Natural killer cell (primary cell): ENCODE measurements around the gene MFAP4. TPM values are rescaled to one million over a fixed set of nuclear protein-coding genes. Genes with fewer than 3 reads are reported as not detected.

Experiments used
- ATAC-seq, 3 donors: fragments of 150-1000 bp in 2 of 3; fragments of 200-7000 bp in 1 of 3; cut with Tn5 transposase; 1 replicate in 1 of 3; 2 replicates in 2 of 3; pipeline ENCODE4 v1.10.0; 2021; ENCODE audit warnings: mild to moderate bottlenecking in 2 of 3, moderate library complexity in 2 of 3
- DNase-seq, 2 donors: peaks; one replicate each; pipeline versions ENCODE4 v3.0.0 to v3.0.0-alpha.2; 2013 to 2021; ENCODE audit warnings: mixed read lengths in 1 of 2
- H3K27ac ChIP-seq: one replicate; pipeline ENCODE4 v1.5.1; 2013; ENCODE audit warnings: mild to moderate bottlenecking, low read length
- H3K27me3 ChIP-seq: one replicate; pipeline ENCODE4 v1.6.1; 2013; ENCODE audit warnings: low read length; ENCODE audit not compliant: control insufficient read depth, insufficient read depth
- H3K36me3 ChIP-seq: one replicate; pipeline ENCODE4 v1.6.1; 2013; ENCODE audit warnings: low read length; ENCODE audit not compliant: control insufficient read depth, insufficient read depth
- H3K4me1 ChIP-seq: one replicate; pipeline ENCODE4 v1.6.1; 2013; ENCODE audit warnings: low read length; ENCODE audit not compliant: control insufficient read depth, insufficient read depth
- H3K4me3 ChIP-seq: one replicate; pipeline ENCODE4 v1.5.1; 2013; ENCODE audit warnings: low read length
- H3K9me3 ChIP-seq: one replicate; pipeline ENCODE4 v1.6.1; 2013; ENCODE audit warnings: low read length; ENCODE audit not compliant: control insufficient read depth, insufficient read depth
- H3K27ac Mint-ChIP-seq, 2 donors: one replicate each; pipeline ENCODE4 v1.8.0; 2022; ENCODE audit warnings: mild to moderate bottlenecking in 2 of 2, mixed read lengths in 2 of 2, moderate library complexity in 1 of 2
- H3K27me3 Mint-ChIP-seq, 2 donors: one replicate each; pipeline ENCODE4 v1.8.0; 2022; ENCODE audit warnings: low read depth in 2 of 2, mixed read lengths in 2 of 2
- H3K36me3 Mint-ChIP-seq: one replicate; pipeline ENCODE4 v1.8.0; 2022; ENCODE audit warnings: mixed read lengths
- H3K4me1 Mint-ChIP-seq, 2 donors: one replicate each; pipeline ENCODE4 v1.8.0; 2022; ENCODE audit warnings: mixed read lengths in 2 of 2
- H3K4me3 Mint-ChIP-seq: one replicate; pipeline ENCODE4 v1.8.0; 2022; ENCODE audit warnings: mild to moderate bottlenecking, moderate library complexity, mixed read lengths
- H3K9me3 Mint-ChIP-seq, 2 donors: one replicate each; pipeline ENCODE4 v1.8.0; 2022; ENCODE audit warnings: mixed read lengths in 2 of 2
- WGBS: methylation state at CpG from one replicate; pipeline ENCODE4 v1.1.7; 2013; ENCODE audit warnings: missing lambda C conversion rate; ENCODE audit not compliant: insufficient coverage; 5-methylcytosine and 5-hydroxymethylcytosine counted together
- intact Hi-C: fragments of 100-400 bp; cut with micrococcal nuclease; formaldehyde crosslinking; loops from one replicate; pipeline ENCODE4 v1.14.2; 2022
- total RNA-seq, 4 donors: library from RNA; stranded (reverse); fragments of 120-200 nt in 1 of 4; gene quantifications; one replicate each; pipeline versions ENCODE4 v1.2.3 to v1.2.4, GENCODE V29; 2013 to 2022
- TF ChIP-seq, protein P1 (sequence below): fragments of 200-600 bp; IDR thresholded peaks from one replicate; pipeline ENCODE4 v1.8.0; 2022; ENCODE audit warnings: antibody characterized with exemption

The MFAP4 gene
- total RNA-seq, 3 donors from 2014 or later (not counting 1 experiment from before 2014, with no cell fraction given) = not detected

- ATAC-seq (no peak), DNase-seq (no peak)
- H3K27me3 ChIP-seq = no peaks in the 10 kb centered on the region
- TF ChIP-seq, protein P1, sequence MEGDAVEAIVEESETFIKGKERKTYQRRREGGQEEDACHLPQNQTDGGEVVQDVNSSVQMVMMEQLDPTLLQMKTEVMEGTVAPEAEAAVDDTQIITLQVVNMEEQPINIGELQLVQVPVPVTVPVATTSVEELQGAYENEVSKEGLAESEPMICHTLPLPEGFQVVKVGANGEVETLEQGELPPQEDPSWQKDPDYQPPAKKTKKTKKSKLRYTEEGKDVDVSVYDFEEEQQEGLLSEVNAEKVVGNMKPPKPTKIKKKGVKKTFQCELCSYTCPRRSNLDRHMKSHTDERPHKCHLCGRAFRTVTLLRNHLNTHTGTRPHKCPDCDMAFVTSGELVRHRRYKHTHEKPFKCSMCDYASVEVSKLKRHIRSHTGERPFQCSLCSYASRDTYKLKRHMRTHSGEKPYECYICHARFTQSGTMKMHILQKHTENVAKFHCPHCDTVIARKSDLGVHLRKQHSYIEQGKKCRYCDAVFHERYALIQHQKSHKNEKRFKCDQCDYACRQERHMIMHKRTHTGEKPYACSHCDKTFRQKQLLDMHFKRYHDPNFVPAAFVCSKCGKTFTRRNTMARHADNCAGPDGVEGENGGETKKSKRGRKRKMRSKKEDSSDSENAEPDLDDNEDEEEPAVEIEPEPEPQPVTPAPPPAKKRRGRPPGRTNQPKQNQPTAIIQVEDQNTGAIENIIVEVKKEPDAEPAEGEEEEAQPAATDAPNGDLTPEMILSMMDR = no peak
- no peaks in the 10 kb centered on the region for H3K9me3 ChIP-seq
- no peak overlapping the region for H3K4me3 Mint-ChIP-seq
- H3K27me3 Mint-ChIP-seq = peaks cover 0 to under 1% of the 10 kb centered on the region in 2 donors
- intact Hi-C loops = no loop called here
- H3K9me3 Mint-ChIP-seq = no peaks in the 10 kb centered on the region
- no peak overlapping the region for H3K27ac ChIP-seq
- no peak overlapping the region for H3K4me3 ChIP-seq
- no peak overlapping the region for H3K27ac Mint-ChIP-seq
- no peaks in the 10 kb centered on the region for H3K36me3 Mint-ChIP-seq
- H3K4me1 Mint-ChIP-seq = peaks cover 16 to 50% of the 10 kb centered on the region in 2 donors
- 98% methylated on average over 12 of the region's 13 CpGs for WGBS
- peaks cover 48% of the 10 kb centered on the region for H3K36me3 ChIP-seq
- peaks cover 23% of the 10 kb centered on the region for H3K4me1 ChIP-seq
Measured at GRCh38 chr17:19382531-19383444, 4.2 kb downstream of the MFAP4 start.

DNA sequence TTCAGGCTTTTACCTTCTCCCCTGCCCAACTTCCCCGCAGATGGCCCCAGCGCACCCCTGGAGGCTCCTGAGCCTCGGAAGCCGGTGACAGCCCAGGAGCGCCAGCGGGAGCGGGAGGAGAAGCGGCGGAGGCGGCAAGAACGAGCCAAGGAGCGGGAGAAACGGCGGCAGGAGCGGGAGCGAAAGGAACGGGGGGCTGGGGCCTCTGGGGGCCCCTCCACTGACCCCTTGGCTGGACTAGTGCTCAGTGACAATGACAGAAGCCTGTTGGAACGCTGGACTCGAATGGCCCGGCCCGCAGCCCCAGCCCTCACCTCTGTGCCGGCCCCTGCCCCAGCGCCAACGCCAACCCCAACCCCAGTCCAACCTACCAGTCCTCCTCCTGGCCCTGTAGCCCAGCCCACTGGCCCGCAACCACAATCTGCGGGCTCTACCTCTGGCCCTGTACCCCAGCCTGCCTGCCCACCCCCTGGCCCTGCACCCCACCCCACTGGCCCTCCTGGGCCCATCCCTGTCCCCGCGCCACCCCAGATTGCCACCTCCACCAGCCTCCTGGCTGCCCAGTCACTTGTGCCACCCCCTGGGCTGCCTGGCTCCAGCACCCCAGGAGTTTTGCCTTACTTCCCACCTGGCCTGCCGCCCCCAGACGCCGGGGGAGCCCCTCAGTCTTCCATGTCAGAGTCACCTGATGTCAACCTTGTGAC, 5.1 kb downstream of the MFAP4 start:
- no peak overlapping the region for H3K27ac Mint-ChIP-seq
- Histone ChIP-seq H3K36me3 (peaks cover 48% of the 10 kb centered on the region), H3K27me3 (no peaks in the 10 kb centered on the region), H3K27ac (no peak overlapping the region), H3K4me3 (no peak overlapping the region), H3K4me1 (peaks cover 25% of the 10 kb centered on the region), H3K9me3 (no peaks in the 10 kb centered on the region)
- H3K4me1 Mint-ChIP-seq = peaks cover 24 to 51% of the 10 kb centered on the region in 2 donors
- H3K36me3 Mint-ChIP-seq = no peaks in the 10 kb centered on the region
- no peaks in the 10 kb centered on the region for H3K27me3 Mint-ChIP-seq
- H3K9me3 Mint-ChIP-seq = no peaks in the 10 kb centered on the region
- H3K4me3 Mint-ChIP-seq = no peak overlapping the region
- TF ChIP-seq, protein P1 = no peak
- 95% methylated on average over 31 of the region's 31 CpGs for WGBS
- no peak for ATAC-seq
- no peak for DNase-seq
- intact Hi-C loops = no loop called here

- TF ChIP-seq, protein P1 = no peak
- no peaks in the 10 kb centered on the region for H3K9me3 Mint-ChIP-seq
Measured at GRCh38 chr17:19381361-19381740, 5.6 kb downstream of the MFAP4 start.

More at GRCh38 chr17:19381361-19381740, 5.6 kb downstream of the MFAP4 start:
- no peak for DNase-seq
- no peak for ATAC-seq
- H3K4me1 Mint-ChIP-seq = peaks cover 26 to 50% of the 10 kb centered on the region in 2 donors
- peaks cover 48% of the 10 kb centered on the region for H3K36me3 ChIP-seq
- no peak overlapping the region for H3K4me3 Mint-ChIP-seq
- H3K36me3 Mint-ChIP-seq = no peaks in the 10 kb centered on the region
- H3K4me1 ChIP-seq = peaks cover 24% of the 10 kb centered on the region
- intact Hi-C loops = no loop called here
- no peaks in the 10 kb centered on the region for H3K27me3 ChIP-seq
- no peak overlapping the region for H3K27ac ChIP-seq
- H3K9me3 ChIP-seq = no peaks in the 10 kb centered on the region
- H3K27me3 Mint-ChIP-seq = no peaks in the 10 kb centered on the region
- H3K4me3 ChIP-seq = no peak overlapping the region
- H3K27ac Mint-ChIP-seq = no peak overlapping the region
- WGBS = 97% methylated on average over 7 of the region's 7 CpGs
